Karpas-422 (cell line): ENCODE measurements around the gene PEX26. TPM values are rescaled to one million over a fixed set of nuclear protein-coding genes. Genes with fewer than 3 reads are reported as not detected.

Source experiments
- DNase-seq: peaks from one replicate; pipeline ENCODE4 v3.0.0-alpha.2; 2015
- H2AFZ ChIP-seq: fragments of 200-600 bp; sonication (generic); 2 replicates; pipeline ENCODE4 v1.6.1; 2014; ENCODE audit warnings: antibody characterized with exemption, low read length, mixed read lengths
- H3K27ac ChIP-seq: fragments of 200-600 bp; sonication (generic); 2 replicates; pipeline ENCODE4 v1.5.1; 2014; ENCODE audit warnings: mild to moderate bottlenecking, low read length, moderate library complexity
- H3K27me3 ChIP-seq: fragments of 200-600 bp; sonication (generic); 2 replicates; pipeline ENCODE4 v1.6.1; 2014; ENCODE audit warnings: low read length, mixed read lengths
- H3K36me3 ChIP-seq: fragments of 200-600 bp; sonication (generic); 2 replicates; pipeline ENCODE4 v1.6.1; 2014; ENCODE audit warnings: low read length, mixed read lengths; ENCODE audit not compliant: insufficient read depth
- H3K4me1 ChIP-seq: fragments of 200-600 bp; sonication (generic); 2 replicates; pipeline ENCODE4 v1.6.1; 2014; ENCODE audit warnings: mild to moderate bottlenecking, low read length, mixed read lengths
- H3K4me2 ChIP-seq: fragments of 200-600 bp; sonication (generic); 2 replicates; pipeline ENCODE4 v1.6.1; 2014; ENCODE audit warnings: low read length, low read depth, mild to moderate bottlenecking; ENCODE audit not compliant: poor library complexity, severe bottlenecking
- H3K4me3 ChIP-seq: fragments of 200-600 bp; sonication (generic); 2 replicates; pipeline ENCODE4 v1.5.1; 2014; ENCODE audit warnings: mild to moderate bottlenecking, antibody characterized with exemption, low read length, mixed read lengths
- H3K79me2 ChIP-seq: fragments of 200-600 bp; sonication (generic); 2 replicates; pipeline ENCODE4 v1.6.1; 2014; ENCODE audit warnings: mild to moderate bottlenecking, low read length, mixed read lengths
- H3K9ac ChIP-seq: fragments of 200-600 bp; sonication (generic); 2 replicates; pipeline ENCODE4 v1.6.0; 2014; ENCODE audit warnings: low read length
- H3K9me2 ChIP-seq: fragments of 200-600 bp; sonication (generic), shearing (Covaris generic); replicated peaks from 2 replicates; pipeline ENCODE4 v1.6.0; 2014; ENCODE audit warnings: mild to moderate bottlenecking, low read length, moderate library complexity; ENCODE audit not compliant: insufficient read depth
- H3K9me3 ChIP-seq: fragments of 300-700, 200-600 bp; sonication (generic); 2 replicates; pipeline ENCODE4 v1.6.1; 2014; ENCODE audit warnings: low read length, mixed read lengths
- H4K20me1 ChIP-seq: fragments of 200-600 bp; sonication (generic); 2 replicates; pipeline ENCODE4 v1.6.1; 2014; ENCODE audit warnings: mild to moderate bottlenecking, antibody characterized with exemption, low read length, low read depth; ENCODE audit not compliant: insufficient read depth
- total RNA-seq: library from RNA; depleted of rRNA; stranded (reverse); fragments of >200 nt; shearing (Covaris generic); gene quantifications from 2 replicates; pipeline ENCODE4 v1.2.3, GENCODE V29; 2014; ENCODE audit warnings: low replicate concordance

PEX26 gene
- total RNA-seq, 1 experiment from 2014 or later, result 22.4 TPM

DNA sequence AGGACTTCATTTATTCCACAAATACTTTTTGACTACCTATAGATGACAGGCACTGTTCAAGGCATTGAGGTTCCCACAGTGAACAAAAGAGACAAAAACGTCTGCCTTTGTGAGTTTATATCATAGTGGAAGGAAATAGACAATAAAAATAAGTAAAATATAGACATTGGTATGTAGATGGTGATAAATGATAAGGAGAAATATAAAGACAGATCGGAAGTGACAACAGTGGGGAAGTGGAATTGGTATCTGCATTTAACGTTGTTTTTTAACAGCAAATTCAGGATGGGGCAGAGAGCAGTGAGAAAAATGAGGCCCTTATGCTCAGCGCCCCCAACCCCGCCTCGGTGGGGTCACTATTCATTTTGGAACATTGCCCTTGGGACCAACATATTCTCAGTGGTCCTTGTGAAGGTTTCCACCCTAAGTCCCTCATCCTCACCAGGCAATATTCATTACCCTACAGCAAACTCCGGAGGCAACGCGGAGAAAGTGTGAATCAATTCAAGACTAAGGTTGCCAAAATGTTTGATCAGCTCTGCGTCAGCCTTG, 627 bp upstream of the PEX26 start:
- H2AFZ ChIP-seq, result no peak overlapping the region
- H3K4me2 ChIP-seq, result peak overlapping the region; percentile 92
- no peak for DNase-seq
- no peaks in the 10 kb centered on the region for H3K9me3 ChIP-seq
- peak overlapping the region; percentile 73 for H3K4me3 ChIP-seq
- H4K20me1 ChIP-seq, result peaks cover 6% of the 10 kb centered on the region; the same call in 1 of the 2 replicates
- peak overlapping the region; percentile 75 for H3K9ac ChIP-seq
- H3K27me3 ChIP-seq, result no peaks in the 10 kb centered on the region
- H3K4me1 ChIP-seq, result peaks cover 44% of the 10 kb centered on the region
- H3K36me3 ChIP-seq, result peaks cover 27% of the 10 kb centered on the region
- no peaks in the 10 kb centered on the region for H3K9me2 ChIP-seq
- H3K79me2 ChIP-seq, result peaks cover 48% of the 10 kb centered on the region
- H3K27ac ChIP-seq, result peak overlapping the region; percentile 88

DNA sequence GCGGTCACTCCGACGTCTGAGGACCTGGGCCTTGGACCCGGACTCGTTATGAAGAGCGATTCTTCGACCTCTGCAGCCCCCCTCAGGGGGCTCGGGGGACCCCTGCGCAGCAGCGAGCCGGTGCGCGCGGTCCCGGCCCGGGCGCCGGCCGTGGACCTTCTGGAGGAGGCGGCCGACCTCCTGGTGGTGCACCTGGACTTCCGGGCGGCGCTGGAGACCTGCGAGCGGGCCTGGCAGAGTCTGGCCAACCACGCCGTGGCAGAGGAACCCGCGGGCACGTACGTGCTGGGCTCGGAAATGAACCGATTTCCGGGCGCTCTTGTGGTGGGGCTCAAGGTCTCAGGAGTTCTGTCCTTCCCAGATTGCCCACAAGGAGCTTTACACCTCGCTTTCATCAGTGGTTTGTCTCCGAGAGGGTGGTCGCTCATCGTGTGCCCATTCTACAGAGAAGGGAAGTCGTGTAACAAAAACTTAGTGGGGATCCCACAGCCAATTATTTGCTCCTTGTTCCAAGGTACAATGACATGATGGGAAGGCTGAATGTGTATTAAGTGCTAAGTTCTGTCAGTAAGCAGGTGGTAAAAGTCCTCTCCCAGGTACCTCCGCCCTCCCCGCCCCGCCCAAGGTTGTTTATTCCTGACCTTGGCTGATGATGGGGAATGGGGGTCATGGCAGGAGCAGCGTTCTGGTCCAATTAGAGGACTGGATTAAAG, 695 bp downstream of the PEX26 start:
- H3K9ac ChIP-seq, result peak overlapping the region; percentile 92
- peaks cover 37% of the 10 kb centered on the region for H3K4me1 ChIP-seq
- peak; percentile 87 for DNase-seq
- peak overlapping the region; percentile 75 for H3K4me2 ChIP-seq
- H3K27me3 ChIP-seq, result no peaks in the 10 kb centered on the region
- H3K36me3 ChIP-seq, result peaks cover 39% of the 10 kb centered on the region
- H3K9me2 ChIP-seq, result no peaks in the 10 kb centered on the region
- H2AFZ ChIP-seq, result peak overlapping the region; percentile 3; the same call in 1 of the 2 replicates
- peaks cover 7% of the 10 kb centered on the region; the same call in 1 of the 2 replicates for H4K20me1 ChIP-seq
- H3K27ac ChIP-seq, result peak overlapping the region; percentile 61
- peak overlapping the region; percentile 73 for H3K4me3 ChIP-seq
- H3K79me2 ChIP-seq, result peaks cover 62% of the 10 kb centered on the region
- H3K9me3 ChIP-seq, result no peaks in the 10 kb centered on the region

DNA sequence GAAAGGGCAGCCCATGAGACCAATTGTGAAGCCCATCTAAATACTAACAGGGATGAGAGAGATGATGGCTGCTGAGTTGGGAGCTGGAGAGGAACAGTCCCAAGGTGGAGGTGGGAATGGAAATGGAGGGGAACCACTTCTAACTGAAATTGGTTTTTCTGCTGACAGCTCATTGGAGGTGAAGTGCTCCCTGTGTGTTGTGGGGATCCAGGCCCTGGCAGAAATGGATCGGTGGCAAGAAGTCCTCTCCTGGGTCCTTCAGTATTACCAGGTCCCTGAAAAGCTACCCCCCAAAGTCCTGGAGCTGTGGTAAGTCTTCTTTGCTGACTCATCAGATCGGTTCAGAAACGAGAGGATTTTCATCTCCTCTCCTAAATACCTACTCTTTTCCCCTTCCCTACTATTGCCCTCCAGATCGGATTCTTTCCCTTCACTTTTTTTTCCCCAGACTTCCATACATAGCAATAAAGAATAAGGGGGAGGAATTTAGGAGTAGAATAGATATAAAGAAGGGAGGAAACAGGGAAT, 2.0 kb downstream of the PEX26 start:
- H3K4me1 ChIP-seq, result peaks cover 35% of the 10 kb centered on the region
- H3K79me2 ChIP-seq, result peaks cover 68% of the 10 kb centered on the region
- H3K4me3 ChIP-seq, result peak overlapping the region; percentile 73; the same call in 1 of the 2 replicates
- H3K27ac ChIP-seq, result 0 out of 2 replicates have a peak overlapping the region, but pooled peaks have one; percentile 61
- no peaks in the 10 kb centered on the region for H3K9me3 ChIP-seq
- H3K9ac ChIP-seq, result 0 out of 2 replicates have a peak overlapping the region, but pooled peaks have one; percentile 92
- peaks cover 7% of the 10 kb centered on the region; the same call in 1 of the 2 replicates for H4K20me1 ChIP-seq
- peaks cover 44% of the 10 kb centered on the region for H3K36me3 ChIP-seq
- peak overlapping the region; percentile 75 for H3K4me2 ChIP-seq
- DNase-seq, result no peak
- no peaks in the 10 kb centered on the region for H3K27me3 ChIP-seq
- no peak overlapping the region for H2AFZ ChIP-seq
- H3K9me2 ChIP-seq, result no peaks in the 10 kb centered on the region

DNA sequence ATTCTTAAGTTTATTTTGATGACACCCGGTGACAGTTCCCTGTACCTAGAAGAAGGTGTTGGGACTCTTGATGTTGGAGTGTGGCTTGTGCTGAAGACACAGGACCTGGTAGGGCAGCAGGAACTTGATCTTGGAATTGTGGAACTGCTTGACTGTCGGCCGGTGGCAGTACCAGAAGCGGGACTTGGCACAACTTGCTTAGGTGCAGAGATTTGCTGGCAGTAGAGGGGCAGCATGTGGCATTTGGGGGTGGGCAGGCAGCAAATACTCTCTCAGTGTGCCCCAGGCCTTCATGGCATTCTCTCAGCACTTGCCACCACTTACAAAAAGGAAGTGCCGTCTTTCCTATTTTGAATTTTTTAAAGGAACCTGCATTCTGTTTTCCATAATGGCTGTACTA, 3.6 kb downstream of the PEX26 start:
- Histone ChIP-seq H3K9me2 (no peaks in the 10 kb centered on the region), H3K27ac (no peak overlapping the region), H3K4me2 (no peak overlapping the region), H3K4me3 (no peak overlapping the region), H3K9ac (no peak overlapping the region), H4K20me1 (peaks cover 7% of the 10 kb centered on the region; the same call in 1 of the 2 replicates), H2AFZ (no peak overlapping the region), H3K36me3 (peaks cover 57% of the 10 kb centered on the region), H3K4me1 (peaks cover 21% of the 10 kb centered on the region), H3K79me2 (peaks cover 68% of the 10 kb centered on the region), H3K9me3 (no peaks in the 10 kb centered on the region), H3K27me3 (no peaks in the 10 kb centered on the region)
- DNase-seq, result no peak

DNA sequence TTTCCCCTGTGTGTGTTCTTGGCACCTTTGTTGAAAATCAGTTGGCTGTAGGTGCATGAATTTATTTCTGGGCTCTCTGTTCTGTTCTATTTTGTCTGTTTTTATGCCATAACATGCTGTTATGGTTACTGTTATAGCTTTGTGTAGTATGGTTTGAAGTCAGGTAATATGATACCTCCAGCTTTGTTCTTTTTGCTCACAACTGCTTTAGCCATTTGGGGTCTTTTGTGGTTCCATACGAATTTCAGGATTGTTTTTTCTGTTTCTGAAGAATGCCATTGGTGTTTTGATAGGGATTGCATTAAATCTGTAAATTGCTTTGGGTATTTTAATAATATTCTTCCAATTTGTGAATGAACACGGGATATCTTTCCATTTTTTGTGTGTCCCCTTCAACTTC, 4.7 kb downstream of the PEX26 start:
- H3K9me3 ChIP-seq, result no peaks in the 10 kb centered on the region
- no peak overlapping the region for H3K4me3 ChIP-seq
- H3K79me2 ChIP-seq, result peaks cover 60% of the 10 kb centered on the region
- H3K4me2 ChIP-seq, result no peak overlapping the region
- H3K27ac ChIP-seq, result no peak overlapping the region
- H3K36me3 ChIP-seq, result peaks cover 58% of the 10 kb centered on the region
- no peaks in the 10 kb centered on the region for H3K9me2 ChIP-seq
- no peak for DNase-seq
- H3K4me1 ChIP-seq, result peaks cover 15% of the 10 kb centered on the region
- H4K20me1 ChIP-seq, result peaks cover 7% of the 10 kb centered on the region; the same call in 1 of the 2 replicates
- no peaks in the 10 kb centered on the region for H3K27me3 ChIP-seq
- H2AFZ ChIP-seq, result no peak overlapping the region
- H3K9ac ChIP-seq, result no peak overlapping the region

DNA sequence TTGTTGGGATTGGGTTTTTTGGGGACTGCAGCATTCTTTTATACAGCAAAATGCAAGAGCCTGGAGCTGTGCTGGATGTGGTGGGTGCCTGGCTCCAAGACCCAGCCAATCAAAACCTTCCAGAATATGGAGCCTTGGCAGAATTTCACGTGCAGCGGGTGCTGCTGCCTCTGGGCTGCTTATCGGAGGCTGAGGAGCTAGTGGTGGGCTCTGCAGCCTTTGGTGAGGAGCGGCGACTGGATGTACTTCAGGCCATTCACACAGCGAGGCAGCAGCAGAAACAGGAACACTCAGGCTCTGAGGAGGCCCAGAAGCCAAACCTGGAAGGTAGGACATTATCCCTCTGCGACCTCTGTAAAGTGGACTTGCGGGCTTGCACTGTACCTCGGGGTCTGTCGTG, 5.6 kb downstream of the PEX26 start:
- DNase-seq, result no peak
- Histone ChIP-seq H3K9me3 (no peaks in the 10 kb centered on the region), H3K27me3 (no peaks in the 10 kb centered on the region), H3K4me2 (no peak overlapping the region), H3K4me1 (peaks cover 15% of the 10 kb centered on the region), H3K36me3 (peaks cover 60% of the 10 kb centered on the region), H2AFZ (no peak overlapping the region), H3K9me2 (no peaks in the 10 kb centered on the region), H3K4me3 (no peak overlapping the region), H3K27ac (no peak overlapping the region), H4K20me1 (peaks cover 7% of the 10 kb centered on the region; the same call in 1 of the 2 replicates), H3K79me2 (peaks cover 54% of the 10 kb centered on the region), H3K9ac (no peak overlapping the region)

DNA sequence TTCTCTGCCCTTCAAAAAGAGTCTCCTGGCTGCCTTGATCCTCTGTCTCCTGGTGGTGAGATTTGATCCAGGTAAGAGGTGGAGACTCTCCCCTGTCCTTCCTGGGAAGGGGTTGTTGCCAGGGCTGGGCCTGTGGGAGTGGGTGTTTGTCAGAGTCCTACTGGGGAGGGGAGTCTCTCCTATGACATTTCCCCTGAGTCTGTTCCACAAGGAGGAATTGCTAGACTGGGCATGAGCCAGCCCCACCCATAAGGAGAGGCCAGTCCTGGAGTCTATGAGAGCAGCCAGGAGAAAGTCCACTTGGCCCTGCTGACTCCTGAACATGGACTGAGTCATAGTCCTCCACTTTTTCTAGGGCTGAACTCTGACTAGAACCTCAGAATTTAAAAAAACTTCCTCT, 7.4 kb downstream of the PEX26 start:
- no peak overlapping the region for H2AFZ ChIP-seq
- H4K20me1 ChIP-seq, result peaks cover 7% of the 10 kb centered on the region; the same call in 1 of the 2 replicates
- no peak for DNase-seq
- peaks cover 3% of the 10 kb centered on the region; the same call in 1 of the 2 replicates for H3K4me1 ChIP-seq
- H3K36me3 ChIP-seq, result peaks cover 51% of the 10 kb centered on the region
- H3K9me3 ChIP-seq, result no peaks in the 10 kb centered on the region
- H3K4me3 ChIP-seq, result no peak overlapping the region
- no peaks in the 10 kb centered on the region for H3K9me2 ChIP-seq
- peaks cover 37% of the 10 kb centered on the region for H3K79me2 ChIP-seq
- no peak overlapping the region for H3K27ac ChIP-seq
- no peak overlapping the region for H3K4me2 ChIP-seq
- no peak overlapping the region for H3K9ac ChIP-seq
- H3K27me3 ChIP-seq, result no peaks in the 10 kb centered on the region

DNA sequence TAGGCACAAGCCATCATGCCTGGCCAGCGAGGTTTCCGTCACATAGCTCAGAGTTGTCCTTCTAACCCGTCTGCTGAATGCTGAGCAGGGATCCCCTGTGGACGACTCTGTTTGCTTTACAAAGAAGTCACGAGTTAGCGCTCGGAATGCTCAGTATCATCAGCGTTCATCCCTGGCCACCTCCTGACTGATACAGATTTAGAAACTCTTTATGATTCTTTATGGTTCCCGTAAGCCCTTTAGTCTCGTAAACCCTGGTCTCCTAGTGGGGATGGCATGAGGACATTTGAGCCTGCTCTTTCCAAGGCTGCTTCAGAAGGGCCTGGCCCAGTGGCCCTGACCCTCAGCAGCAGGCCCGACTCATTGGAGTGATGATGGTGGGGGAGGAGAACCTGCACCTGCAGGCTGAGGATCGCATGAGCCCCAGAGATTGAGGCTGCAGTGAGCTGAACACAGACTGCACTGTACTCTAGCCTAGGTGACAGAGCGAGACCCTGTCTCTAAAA, 9.6 kb downstream of the PEX26 start:
- Histone ChIP-seq H3K9me3 (no peaks in the 10 kb centered on the region), H3K9ac (no peak overlapping the region), H3K4me1 (no peaks in the 10 kb centered on the region), H3K79me2 (peaks cover 17% of the 10 kb centered on the region), H3K36me3 (peaks cover 37% of the 10 kb centered on the region), H3K27me3 (no peaks in the 10 kb centered on the region), H4K20me1 (no peaks in the 10 kb centered on the region), H2AFZ (no peak overlapping the region), H3K4me2 (no peak overlapping the region), H3K27ac (no peak overlapping the region), H3K9me2 (no peaks in the 10 kb centered on the region), H3K4me3 (no peak overlapping the region)
- DNase-seq, result no peak
